ENCODE measurements around the gene TCEAL2. TPM values are rescaled to one million over a fixed set of nuclear protein-coding genes. Genes with fewer than 3 reads are reported as not detected.
A peak's percentile ranks its signal among the peaks of the same experiment; 100 is the strongest.
"Not testable (repeated sequence)": the region's sequence is repeated elsewhere in the genome, so short reads cannot be mapped to it uniquely, and the experiment has no call there.

TCEAL2 gene
- polyA plus RNA-seq, 1 donor from 2014 or later = not detected

GRCh38 chrX:102142274-102142673, 16.8 kb downstream of the TCEAL2 start, which contains the start of gene TCEAL6:
TCEAL6 (minus strand) TSS chrX:102142481.
- H3K9me2 ChIP-seq (ENCODE audit: insufficient read depth, low read length); H3F3A ChIP-seq (ENCODE audit: insufficient read depth, low read length, poor library complexity, severe bottlenecking); H3K9ac ChIP-seq (ENCODE audit: low read length); H3K9me3 ChIP-seq (ENCODE audit: low read length); H3K79me2 ChIP-seq (replicated peaks; ENCODE audit: insufficient read depth, low read length); H3K27me3 ChIP-seq (ENCODE audit: insufficient read depth, low read depth, low read length); H3K36me3 ChIP-seq (ENCODE audit: insufficient read depth, low read length); H3K4me3 ChIP-seq (ENCODE audit: low read length); H3K27ac ChIP-seq (ENCODE audit: low read length); H4K20me1 ChIP-seq (ENCODE audit: insufficient read depth); H2AFZ ChIP-seq (ENCODE audit: low read depth, low read length); H3K4me2 ChIP-seq (ENCODE audit: low read length): not testable (repeated sequence)

- no peaks in the 10 kb centered on the region for H3K9me2 ChIP-seq (ENCODE audit: insufficient read depth, low read length)
- H3K36me3 ChIP-seq (ENCODE audit: insufficient read depth, low read length) = no peaks in the 10 kb centered on the region
- H4K20me1 ChIP-seq (ENCODE audit: insufficient read depth) = no peaks in the 10 kb centered on the region
- no peaks in the 10 kb centered on the region for H3F3A ChIP-seq (ENCODE audit: insufficient read depth, low read length, poor library complexity, severe bottlenecking)
- no peak overlapping the region for H2AFZ ChIP-seq (ENCODE audit: low read depth, low read length)
- no peaks in the 10 kb centered on the region for H3K79me2 ChIP-seq (replicated peaks; ENCODE audit: insufficient read depth, low read length)
- no peak overlapping the region for H3K9ac ChIP-seq (ENCODE audit: low read length)
- no peak overlapping the region for H3K4me2 ChIP-seq (ENCODE audit: low read length)
- no peaks in the 10 kb centered on the region for H3K9me3 ChIP-seq (ENCODE audit: low read length)
- H3K27me3 ChIP-seq (ENCODE audit: insufficient read depth, low read depth, low read length) = no peaks in the 10 kb centered on the region
- no peak overlapping the region for H3K27ac ChIP-seq (ENCODE audit: low read length)
- no peak for TF ChIP-seq EZH2 (IDR thresholded peaks at IDR 0.05; ENCODE audit: borderline replicate concordance, insufficient read depth, low read length, poor library complexity, severe bottlenecking)
- H3K4me3 ChIP-seq (ENCODE audit: low read length) = peak overlapping the region; percentile 55
Measured at GRCh38 chrX:102154218-102154860, 28.9 kb downstream of the TCEAL2 start.

- Histone ChIP-seq H3K9ac (ENCODE audit: low read length) (peak overlapping the region; percentile 16), H3K36me3 (ENCODE audit: insufficient read depth, low read length) (no peaks in the 10 kb centered on the region), H3K79me2 (replicated peaks; ENCODE audit: insufficient read depth, low read length) (no peaks in the 10 kb centered on the region), H3K27me3 (ENCODE audit: insufficient read depth, low read depth, low read length) (no peaks in the 10 kb centered on the region), H3K4me3 (ENCODE audit: low read length) (peak overlapping the region; percentile 55), H3K27ac (ENCODE audit: low read length) (no peak overlapping the region), H4K20me1 (ENCODE audit: insufficient read depth) (no peaks in the 10 kb centered on the region), H2AFZ (ENCODE audit: low read depth, low read length) (no peak overlapping the region), H3F3A (ENCODE audit: insufficient read depth, low read length, poor library complexity, severe bottlenecking) (no peaks in the 10 kb centered on the region), H3K4me2 (ENCODE audit: low read length) (no peak overlapping the region), H3K9me2 (ENCODE audit: insufficient read depth, low read length) (no peaks in the 10 kb centered on the region), H3K9me3 (ENCODE audit: low read length) (no peaks in the 10 kb centered on the region)
- TF ChIP-seq POLR2AphosphoS5 (IDR thresholded peaks at IDR 0.05) = no peak
- no peak for TF ChIP-seq TAF1 (IDR thresholded peaks at IDR 0.05; ENCODE audit: low read depth)
- no peak for TF ChIP-seq REST (IDR thresholded peaks at IDR 0.05; ENCODE audit: borderline replicate concordance)
- no peak for TF ChIP-seq EP300 (conservative IDR thresholded peaks at IDR 0.05; ENCODE audit: poor library complexity, severe bottlenecking)
- no peak for TF ChIP-seq EZH2 (IDR thresholded peaks at IDR 0.05; ENCODE audit: borderline replicate concordance, insufficient read depth, low read length, poor library complexity, severe bottlenecking)
- no peak for TF ChIP-seq CTCF (IDR thresholded peaks at IDR 0.05; ENCODE audit: poor library complexity, severe bottlenecking)
- no peak for TF ChIP-seq RAD21 (conservative IDR thresholded peaks at IDR 0.05)
- TF ChIP-seq MXI1 (conservative IDR thresholded peaks at IDR 0.05; ENCODE audit: poor library complexity, severe bottlenecking) = no peak
- TF ChIP-seq SMC3 (conservative IDR thresholded peaks at IDR 0.05; ENCODE audit: poor library complexity) = no peak
Measured at GRCh38 chrX:102154900-102155805, 29.7 kb downstream of the TCEAL2 start.
